Keratinocyte (primary cell): ENCODE measurements around the gene CASP3.

Experiments used
- CTCF ChIP-seq, 3 experiments: IDR thresholded peaks in 1 of 3; conservative IDR thresholded peaks in 1 of 3; optimal IDR thresholded peaks in 1 of 3; 2 replicates in 2 of 3; 3 replicates in 1 of 3; pipeline versions ENCODE3 to v1.5.1; 2011; ENCODE audit warnings: low read length in 3 of 3, mild to moderate bottlenecking in 3 of 3, moderate library complexity in 2 of 3, control low read depth in 1 of 3, inconsistent platforms in 1 of 3; ENCODE audit not compliant: insufficient read depth in 2 of 3; ENCODE audit errors: extremely low read depth in 1 of 3
- EZH2 ChIP-seq: IDR thresholded peaks from one replicate; pipeline ENCODE4 v1.6.1; 2012; ENCODE audit warnings: inconsistent platforms, mild to moderate bottlenecking, low read length, moderate library complexity

- no peak for TF ChIP-seq EZH2
- no peak for TF ChIP-seq CTCF (optimal IDR thresholded peaks at IDR 0.05 in 1 of 3, IDR thresholded peaks at IDR 0.05 in 1 of 3, conservative IDR thresholded peaks at IDR 0.05 in 1 of 3; ENCODE audit: extremely low read depth in 1 of 3, insufficient read depth in 2 of 3, low read length in 3 of 3)
Observed at GRCh38 chr4:184624972-184625554, 24.2 kb downstream of the CASP3 start.
